Activated T-cell treated with anti-CD3 and anti-CD28 coated beads for 1 hour (primary cell): ENCODE results near the gene ITGAE.
"Not testable (repeated sequence)": the region's sequence is repeated elsewhere in the genome, so short reads cannot be mapped to it uniquely, and the experiment has no call there.

Source experiments
- DNase-seq: peaks from one replicate; pipeline ENCODE4 v3.0.0-alpha.2; 2020; ENCODE audit warnings: low read depth

ITGAE gene

DNA sequence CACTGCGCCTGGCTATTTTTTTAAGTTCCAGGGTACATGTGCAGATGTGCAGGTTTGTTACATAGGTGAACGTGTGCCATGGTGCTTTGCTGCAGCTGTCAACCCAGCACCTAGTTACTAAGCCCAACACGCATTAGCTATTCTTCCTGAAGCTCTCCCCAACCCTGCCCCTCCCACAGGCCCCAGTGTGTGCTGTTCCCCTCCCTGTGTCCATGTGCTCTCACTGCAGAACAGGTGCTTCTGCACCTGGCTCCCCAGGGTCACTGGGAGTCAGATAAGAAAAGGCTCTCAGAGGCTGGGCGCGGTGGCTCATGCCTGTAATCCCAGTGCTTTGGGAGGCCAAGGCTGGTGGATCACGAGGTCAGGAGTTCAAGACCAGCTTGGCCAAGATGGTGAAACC lies 71.1 kb downstream of the ITGAE start:
- no peak for DNase-seq

DNA sequence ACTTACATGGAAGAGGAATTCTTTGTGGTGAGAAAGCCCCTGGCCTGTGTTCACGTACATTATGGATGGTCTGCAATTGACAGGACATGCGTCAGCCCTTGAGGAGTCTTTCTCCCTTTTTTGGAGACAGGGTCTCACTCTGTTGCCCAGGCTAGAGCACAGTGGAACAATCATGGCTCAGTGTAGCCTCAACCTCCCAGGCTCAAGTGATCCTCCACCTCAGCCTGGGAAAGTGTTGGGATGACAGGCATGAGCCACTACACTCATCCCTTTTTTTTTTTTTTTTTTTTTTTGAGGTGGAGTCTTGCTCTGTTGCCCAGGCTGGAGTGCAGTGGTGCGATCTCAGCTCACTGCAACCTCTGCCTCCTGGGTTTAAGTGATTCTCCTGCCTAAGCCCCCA lies 72.9 kb downstream of the ITGAE start:
- not testable (repeated sequence) for DNase-seq

DNA sequence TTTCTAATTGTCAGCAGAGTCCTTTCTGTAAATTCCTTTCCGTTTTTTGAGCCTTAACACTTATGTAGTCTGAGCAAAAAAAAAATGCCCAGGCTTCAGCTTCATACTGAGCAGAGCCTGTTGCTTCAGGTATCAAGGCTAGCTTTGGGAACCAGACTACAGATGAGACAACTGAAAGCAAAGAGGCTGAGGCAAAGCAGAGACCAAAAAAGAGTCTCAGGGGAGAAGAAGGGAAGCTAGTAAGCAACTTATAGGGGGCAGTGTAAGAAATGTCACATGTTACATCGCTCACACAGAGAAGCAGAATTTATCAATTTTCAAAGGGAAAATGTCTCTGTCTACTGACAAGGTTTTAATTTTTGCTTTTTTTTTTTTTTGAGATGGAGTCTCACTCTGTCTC lies 73.9 kb downstream of the ITGAE start:
- DNase-seq = no peak

DNA sequence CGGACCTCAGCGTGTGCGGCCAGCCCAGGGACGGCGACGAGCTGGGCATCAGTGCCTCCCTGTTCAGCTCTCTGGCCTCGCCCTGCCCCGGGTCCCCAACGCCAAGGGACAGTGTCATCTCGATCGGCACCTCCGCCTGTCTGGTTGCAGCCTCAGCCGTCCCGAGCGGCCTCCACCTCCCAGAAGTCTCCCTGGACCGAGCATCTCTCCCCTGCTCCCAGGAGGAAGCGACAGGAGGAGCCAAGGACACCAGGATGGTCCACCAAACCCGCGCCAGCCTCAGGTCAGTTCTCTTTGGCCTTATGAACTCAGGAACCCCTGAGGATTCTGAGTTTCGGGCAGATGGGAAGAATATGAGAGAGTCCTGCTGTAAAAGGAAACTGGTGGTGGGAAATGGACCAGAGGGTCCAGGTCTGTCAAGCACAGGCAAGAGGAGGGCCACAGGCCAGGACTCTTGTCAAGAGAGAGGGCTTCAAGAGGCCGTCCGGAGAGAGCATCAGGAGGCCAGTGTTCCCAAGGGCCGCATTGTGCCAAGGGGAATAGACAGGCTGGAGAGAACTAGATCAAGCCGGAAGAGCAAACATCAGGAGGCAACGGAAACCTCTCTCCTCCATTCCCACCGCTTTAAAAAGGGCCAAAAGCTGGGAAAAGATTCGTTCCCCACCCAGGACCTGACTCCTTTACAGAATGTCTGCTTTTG lies 76.5 kb downstream of the ITGAE start:
- DNase-seq = no peak

DNA sequence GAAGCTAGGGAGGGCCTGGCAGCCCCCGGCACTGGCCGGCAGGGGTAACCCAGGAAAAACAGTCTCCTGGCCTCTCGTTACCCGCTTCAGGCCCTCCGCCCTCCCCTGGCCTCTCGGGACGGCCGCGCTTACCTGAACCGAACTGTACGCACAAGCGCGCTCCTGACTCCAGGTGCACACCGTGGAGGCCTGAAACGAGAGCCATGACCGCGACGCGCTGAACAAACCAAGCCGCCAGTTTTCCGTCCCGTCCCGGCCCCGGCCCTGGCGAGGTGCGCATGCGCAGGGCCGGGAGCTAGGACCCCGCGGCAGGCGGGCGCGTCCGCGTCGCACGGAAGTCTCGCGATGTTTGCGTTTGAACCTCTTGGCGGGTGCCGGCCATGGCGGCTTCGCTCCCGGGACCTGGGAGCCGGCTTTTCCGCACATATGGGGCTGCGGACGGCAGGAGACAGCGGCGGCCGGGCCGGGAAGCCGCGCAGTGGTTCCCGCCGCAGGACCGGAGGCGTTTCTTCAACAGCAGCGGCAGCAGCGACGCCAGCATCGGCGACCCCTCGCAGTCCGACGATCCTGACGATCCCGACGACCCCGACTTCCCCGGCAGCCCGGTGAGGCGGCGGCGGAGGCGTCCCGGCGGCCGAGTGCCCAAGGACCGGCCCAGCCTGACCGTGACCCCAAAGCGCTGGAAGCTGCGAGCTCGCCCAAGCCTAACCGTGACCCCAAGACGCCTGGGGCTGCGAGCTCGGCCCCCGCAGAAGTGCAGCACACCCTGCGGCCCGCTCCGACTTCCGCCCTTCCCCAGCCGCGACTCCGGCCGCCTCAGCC lies 77.2 kb downstream of the ITGAE start, which contains the start of gene HASPIN:
Gene HASPIN (plus strand): TSS at position 348 of the 822 bp plus-strand sequence. CDS start 33 bp downstream, at position 381.
- DNase-seq = peak; percentile 92

DNA sequence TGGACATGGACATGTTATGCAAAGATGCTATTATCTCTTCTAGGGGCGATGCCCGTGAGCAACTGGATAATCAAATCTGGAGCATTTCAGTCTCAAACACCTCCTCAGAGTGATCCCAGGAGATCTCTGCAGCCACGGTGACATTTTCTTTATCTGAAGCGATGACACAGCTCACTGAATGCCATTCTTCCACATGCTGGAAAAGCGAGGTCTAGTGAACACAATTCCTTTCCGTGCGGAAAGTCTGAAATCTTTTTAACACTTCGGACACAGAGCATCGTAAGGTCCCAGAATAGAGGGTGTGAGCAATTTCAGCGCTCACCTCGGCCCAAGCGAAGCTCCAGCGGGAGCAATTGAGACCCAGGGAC lies 77.8 kb downstream of the ITGAE start:
- DNase-seq = no peak

DNA sequence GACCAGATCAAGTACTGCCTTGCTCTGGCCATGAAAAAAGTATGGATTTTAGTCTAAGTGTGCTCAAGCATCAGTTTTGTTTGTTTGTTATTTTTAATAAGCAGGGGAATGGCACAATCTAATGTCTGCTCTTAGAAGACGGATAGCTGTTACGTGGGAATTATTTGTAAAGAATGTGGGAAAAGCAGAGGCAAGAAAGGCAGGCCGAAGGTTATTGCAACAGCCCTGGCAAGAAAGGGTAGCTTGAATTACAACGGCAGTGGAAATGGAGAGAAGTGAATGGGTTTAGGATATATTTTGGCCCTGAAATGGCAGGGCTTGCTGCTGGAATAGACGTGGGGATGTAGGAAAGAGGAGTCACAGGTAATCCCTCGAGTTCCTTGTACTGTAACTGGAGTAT lies 78.3 kb downstream of the ITGAE start:
- no peak for DNase-seq

DNA sequence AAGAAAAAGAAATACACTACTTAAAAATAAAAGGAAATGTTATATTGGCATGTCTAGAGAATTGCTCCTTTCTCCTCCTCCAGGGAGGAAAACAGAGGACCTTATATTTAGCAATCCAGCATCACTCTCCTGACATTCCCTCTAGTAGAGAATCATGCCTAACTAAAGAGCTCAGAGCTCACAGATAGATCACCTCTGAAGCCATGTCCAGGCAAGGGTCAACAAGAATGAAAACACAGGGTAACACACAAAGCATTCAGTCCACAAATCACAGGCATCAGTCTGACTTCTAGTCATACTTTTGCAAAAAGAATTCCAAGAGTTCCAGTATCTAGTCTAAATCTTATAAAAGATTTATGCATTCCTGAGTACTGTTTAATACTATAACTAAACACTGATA lies 81.7 kb downstream of the ITGAE start:
- no peak for DNase-seq

DNA sequence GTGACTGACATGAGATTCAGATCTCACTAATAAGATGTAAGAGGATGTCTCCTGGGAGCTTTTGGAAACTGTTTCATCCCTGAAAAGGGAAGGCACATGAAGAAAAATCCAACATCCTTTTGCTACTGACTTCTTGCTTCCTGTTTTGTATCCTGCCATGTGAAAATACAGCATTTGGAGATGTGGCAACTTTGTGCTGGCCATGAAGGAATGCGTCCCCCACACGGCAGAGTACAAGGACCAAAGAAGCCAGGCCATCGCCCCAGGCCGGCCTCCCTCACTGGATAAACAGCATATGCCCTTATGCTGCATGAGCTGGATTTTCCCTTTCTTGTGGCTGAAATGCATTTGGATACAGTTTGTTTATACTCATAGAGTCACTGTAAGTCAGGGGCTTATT lies 82.8 kb downstream of the ITGAE start:
- no peak for DNase-seq

DNA sequence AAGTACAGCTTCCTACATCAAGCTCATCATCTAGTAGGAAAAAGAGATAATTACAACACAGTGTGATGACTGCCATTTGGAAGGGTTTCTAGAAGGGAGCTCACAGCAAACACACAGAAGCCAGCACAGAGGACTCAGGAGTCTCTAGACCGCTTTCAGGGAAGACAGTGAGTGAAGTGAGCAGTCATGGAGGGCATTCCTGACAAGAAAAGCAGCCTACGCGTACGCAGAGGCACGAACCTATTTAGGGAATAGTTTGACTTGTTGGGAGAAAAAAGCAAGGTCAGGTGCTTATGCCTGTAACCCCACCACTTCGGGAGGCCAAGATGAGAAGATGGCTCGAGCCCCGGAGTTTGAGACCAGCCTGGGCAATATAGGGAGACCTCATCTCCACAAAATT lies 85.7 kb downstream of the ITGAE start:
- DNase-seq = no peak

DNA sequence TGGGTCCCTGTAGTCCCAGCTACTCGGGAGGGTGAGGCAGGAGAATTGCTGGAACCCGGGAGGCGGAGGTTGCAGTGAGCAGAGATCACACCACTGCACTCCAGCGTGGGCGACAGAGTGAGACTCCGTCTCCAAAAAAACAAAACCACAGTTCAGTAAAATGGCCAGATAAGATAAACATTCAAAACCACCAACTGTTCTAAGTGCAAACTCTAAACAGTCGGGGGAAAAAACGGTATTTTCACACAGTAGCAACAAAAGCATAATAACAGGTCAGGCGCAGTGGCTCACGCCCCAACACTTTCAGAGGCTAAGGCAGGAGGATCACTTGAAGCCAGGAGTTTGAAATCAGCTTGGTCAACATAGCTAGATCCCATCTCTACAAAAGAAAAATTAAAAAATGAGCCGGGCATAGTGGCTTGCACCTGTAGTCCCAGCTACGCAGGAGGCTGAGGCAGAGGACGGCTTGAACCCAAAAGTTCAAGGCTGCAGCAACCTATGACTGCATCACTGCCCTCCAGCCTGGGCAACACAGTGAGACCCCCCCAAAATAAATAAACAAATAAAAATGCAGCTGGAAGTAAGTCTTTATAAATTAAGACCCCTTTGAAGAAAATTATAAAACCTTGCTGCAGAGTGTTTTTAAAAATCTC lies 88.1 kb downstream of the ITGAE start:
- no peak for DNase-seq

DNA sequence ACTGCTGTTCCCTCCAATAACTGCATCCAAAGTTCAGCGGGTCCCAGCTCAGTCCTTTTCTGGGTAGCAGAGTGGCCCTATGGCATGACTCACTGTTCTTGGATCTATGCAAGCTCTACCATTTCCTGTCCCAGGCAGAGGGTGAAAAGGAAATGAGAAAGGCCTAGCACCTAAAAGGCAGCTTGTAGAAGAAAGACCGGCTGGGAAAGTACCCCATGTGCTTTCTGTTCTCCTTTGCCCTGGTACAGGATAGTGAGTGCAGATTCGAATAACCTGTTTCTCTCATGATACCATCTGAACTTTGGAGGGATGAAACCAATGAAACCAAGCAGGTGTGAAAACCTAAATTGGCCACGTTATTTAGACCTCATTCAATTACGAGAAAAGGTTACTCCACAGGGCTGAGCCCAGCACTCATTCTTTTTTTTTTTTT lies 90.0 kb downstream of the ITGAE start:
- peak; percentile 32 for DNase-seq

DNA sequence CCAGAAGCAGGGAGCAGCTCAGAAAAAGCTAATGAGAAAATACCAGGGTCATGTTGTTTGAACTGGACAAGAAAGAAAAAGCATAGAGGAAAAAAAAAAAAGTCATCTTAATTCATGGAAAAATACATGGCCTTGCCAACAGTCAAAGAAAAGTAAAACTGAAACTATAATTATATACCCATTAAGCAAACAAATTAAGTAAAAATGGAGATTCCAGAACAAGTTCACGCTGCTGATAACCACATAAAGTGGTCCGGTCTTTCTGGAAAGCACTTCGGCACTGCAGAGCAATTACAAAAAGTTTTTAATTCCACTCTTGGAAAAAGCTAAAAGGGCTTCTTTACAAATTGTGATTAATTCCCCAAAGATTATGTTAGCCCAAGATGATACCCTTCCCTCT lies 92.6 kb downstream of the ITGAE start:
- DNase-seq = no peak

DNA sequence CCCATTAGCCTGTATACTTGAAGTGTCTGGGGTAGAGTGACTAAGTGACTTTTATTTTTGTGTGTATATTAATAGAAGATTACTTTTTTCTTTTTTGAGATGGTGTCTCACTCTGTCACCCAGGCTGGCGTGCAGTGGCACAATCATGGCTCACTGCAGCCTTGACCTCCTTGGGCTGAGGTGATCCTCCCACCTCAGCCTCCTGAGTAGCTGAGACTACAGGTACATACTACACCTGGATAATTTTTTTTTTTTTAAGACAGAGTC lies 95.3 kb downstream of the ITGAE start:
- not testable (repeated sequence) for DNase-seq

DNA sequence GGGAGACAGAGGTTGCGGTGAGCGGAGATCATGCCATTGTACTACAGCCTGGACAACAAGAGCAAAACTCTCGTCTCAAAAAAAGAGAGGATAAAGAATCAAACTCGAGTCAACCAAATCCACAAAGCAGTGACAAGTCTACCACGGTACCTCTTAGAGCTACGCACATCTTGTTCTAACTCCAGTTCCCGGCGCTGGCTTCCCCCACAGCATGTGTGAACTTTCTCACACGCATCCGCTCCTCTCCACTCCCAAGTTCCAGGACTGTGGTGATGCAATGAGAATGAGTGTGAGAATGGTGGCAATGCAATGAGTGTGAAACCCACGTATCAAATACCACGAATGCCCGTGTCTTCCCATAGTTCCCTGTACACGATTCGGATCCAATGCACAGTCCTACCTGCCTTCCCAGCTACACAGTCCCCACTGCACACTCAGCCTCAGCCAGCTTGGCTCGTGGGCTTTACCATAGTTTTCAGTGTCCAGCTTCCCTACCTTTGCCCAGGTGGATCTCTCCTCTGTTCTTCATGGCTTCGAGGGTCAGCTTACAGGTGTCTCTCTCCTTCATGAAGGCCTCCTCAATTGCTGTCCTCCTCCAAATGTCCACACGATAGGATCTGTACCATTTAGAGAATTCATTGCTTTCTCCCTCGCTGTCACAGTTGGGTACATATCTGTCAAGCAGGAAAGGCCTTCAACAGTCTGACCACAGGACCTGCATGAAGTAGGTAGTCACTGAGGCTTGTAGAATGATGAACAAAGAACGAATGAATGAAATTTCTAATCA lies 95.9 kb downstream of the ITGAE start:
- no peak for DNase-seq

DNA sequence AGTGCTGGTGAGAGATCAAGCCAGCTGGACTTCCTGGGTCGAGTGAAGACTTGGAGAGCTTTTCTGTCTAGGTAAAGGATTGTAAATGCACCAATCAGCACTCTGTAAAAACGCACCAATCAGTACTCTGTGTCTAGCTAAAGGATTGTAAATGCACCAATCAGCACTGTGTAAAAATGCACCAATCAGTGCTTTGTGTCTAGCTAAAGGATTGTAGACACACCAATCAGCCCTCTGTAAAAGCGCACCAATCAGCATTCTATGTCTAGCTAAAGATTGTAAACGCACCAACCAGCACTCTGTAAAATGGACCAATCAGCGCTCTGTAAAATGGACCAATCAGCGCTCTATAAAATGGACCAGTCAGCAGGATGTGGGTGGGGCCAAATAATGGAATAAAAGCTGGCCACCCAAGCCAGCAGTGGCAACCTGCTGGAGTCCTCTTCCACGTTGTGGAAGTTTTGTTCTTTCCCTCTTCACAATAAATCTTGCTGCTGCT lies 98.9 kb downstream of the ITGAE start:
- DNase-seq = not testable (repeated sequence)

DNA sequence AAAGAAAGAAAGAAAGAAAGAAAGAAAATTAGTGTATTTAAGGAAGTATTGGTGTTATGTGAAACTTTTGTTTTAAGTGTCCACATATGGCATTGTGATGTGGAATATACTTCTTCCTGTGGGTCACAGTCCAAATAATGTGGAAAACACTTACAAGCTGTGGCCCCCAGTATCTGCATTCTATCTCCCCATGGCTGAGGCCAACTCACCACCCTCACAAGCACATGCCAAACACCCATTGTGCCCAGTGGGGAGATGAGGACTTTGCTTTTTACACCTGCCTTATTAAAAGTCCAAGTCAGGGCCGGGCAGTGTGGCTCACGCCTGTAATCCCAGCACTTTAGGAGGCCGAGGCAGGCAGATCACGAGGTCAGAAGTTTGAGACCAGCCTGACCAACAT lies 101.0 kb downstream of the ITGAE start:
- DNase-seq = no peak

DNA sequence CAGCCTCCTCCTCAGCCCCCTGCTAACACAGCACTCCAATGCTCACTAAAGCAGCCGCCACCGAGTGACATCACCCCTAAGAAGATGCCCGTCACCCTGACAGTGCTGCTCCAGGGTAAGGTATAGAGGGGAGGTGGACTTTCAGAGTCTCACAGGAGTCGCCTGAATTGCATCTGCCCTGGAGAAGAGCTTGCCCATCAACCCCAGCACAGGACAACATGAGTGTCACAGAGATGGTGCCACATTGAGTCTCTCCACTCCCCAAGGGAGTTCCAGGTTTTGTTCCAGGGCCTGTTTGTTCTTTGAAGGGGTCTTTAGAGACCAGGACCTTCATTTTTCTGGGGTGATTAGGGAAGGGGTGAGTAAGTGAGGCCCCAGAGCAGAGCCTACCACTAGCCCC lies 102.8 kb downstream of the ITGAE start:
- DNase-seq = no peak

DNA sequence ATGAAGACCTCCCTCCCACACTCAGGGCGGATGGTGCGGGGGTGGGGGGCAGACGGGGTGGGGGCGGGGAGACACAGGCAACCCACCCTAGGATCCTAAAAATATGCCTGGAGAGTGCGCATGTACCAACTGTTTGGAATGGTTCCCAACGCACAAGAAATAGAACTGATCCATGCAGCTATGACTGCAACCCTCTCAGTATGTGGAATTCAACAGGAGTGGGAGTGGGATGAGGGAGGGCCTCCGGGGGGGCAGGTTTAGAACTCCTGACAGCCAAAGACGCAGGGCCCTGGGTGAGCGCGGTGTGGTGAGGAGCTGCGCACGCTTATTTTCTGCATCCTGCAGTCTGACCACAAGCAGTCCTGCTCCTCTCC lies 103.9 kb downstream of the ITGAE start:
- no peak for DNase-seq

DNA sequence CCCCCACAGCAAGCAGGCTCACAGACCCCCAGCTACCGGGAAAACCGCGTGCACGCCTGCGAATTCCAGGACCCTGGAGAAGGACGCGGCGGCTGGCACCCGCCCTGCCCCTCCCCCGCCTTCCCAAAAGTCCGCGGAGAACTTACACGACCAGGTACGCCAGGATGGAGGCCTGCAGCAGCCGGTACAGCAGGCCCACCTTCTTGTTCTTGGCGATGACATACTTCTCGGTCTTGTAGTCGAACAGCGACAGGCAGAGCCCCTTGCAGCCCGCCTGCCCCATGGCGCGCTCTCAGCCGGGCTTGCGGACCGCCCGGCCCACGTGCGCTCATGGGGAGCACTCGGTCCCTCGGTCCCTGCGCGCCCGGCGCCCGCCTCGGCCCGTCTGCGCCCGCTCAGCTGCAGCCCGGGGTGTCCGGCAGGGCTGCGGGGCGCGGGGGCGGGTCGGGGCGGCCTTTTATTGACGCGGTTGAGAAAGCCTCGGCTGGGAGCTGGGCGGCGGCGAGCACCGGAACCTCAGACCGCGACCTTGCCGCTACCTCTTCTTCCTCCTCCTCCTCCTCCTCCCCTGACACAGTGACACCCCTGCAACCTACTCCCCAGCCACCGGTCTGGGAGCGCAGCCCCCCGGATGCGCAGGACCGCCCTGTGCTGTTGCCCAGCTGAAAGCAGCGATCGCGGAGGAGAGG lies 105.1 kb downstream of the ITGAE start, which contains the start of gene P2RX5:
Gene P2RX5 (minus strand): TSS at position 433 of the 689 bp plus-strand sequence. CDS start 150 bp downstream, at position 283.
- peak; percentile 26 for DNase-seq

DNA sequence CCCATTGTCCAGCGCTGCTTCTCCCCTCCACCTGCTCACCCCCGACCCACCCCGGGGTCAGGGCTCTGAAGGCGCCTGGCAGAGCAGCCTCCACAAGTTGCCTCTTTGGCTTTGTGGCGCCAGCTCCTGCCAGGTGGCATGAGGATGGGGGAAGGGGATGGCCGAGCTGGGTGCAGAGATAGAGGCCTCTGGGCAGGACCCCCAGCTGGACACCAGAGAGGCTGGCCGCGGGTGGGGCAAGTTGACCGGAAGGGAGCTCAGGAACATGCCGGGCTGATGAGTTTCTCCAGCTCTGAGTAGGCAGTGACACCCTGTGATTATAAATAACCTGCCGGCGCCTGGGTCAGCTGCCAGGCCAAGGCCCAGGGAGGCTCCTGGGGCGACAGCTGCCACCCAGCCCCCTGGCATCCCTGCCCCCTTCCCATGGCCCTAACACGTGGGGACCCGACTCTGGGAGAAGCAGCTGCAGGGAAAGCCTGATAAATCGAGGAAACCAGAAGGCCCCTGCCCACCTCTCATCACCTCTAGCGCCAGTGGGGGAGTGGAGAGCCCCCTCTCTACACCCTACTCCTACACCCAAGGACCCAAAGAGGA lies 105.8 kb downstream of the ITGAE start:
- no peak for DNase-seq
